CD4-positive, alpha-beta T cell (primary cell): ENCODE measurements around the gene NAPSA. TPM values are rescaled to one million over a fixed set of nuclear protein-coding genes. Genes with fewer than 3 reads are reported as not detected.
"Not testable (repeated sequence)": the region's sequence is repeated elsewhere in the genome, so short reads cannot be mapped to it uniquely, and the experiment has no call there.

Source experiments
- ATAC-seq: fragments of 200-7000 bp; cut with Tn5 transposase; one replicate; pipeline ENCODE4 v1.10.0; 2022; ENCODE audit warnings: mild to moderate bottlenecking; ENCODE audit not compliant: poor library complexity
- CTCF ChIA-PET: fragments of 350-600 bp; sonication (Branson Sonifier 250); formaldehyde crosslinking; loops from one replicate; lab custom pipeline; 2021; ENCODE audit warnings: antibody characterized with exemption, inconsistent platforms; lab: Charles Lee
- POLR2A ChIA-PET: fragments of 350-600 bp; sonication (Branson Sonifier 250); formaldehyde crosslinking; loops from one replicate; lab custom pipeline; 2021; ENCODE audit warnings: antibody characterized with exemption, inconsistent platforms; lab: Charles Lee
- DNase-seq, 14 experiments: peaks; one replicate each; pipeline ENCODE4 v3.0.0-alpha.2; 2013 to 2020; ENCODE audit warnings: mixed read lengths in 2 of 14
- H3K27ac ChIP-seq, 2 donors: one replicate each; pipeline versions ENCODE4 v1.5.1 to v1.7.0; 2013; ENCODE audit warnings: low read length in 2 of 2, low read depth in 1 of 2, mild to moderate bottlenecking in 1 of 2
- H3K27me3 ChIP-seq, 2 experiments: 1 replicate in 1 of 2; 2 replicates in 1 of 2; pipeline versions ENCODE4 v1.6.1 to v1.7.0; 2013; ENCODE audit warnings: low read length in 2 of 2, control low read depth in 1 of 2, mild to moderate bottlenecking in 1 of 2, moderate library complexity in 1 of 2; ENCODE audit not compliant: insufficient read depth in 2 of 2, control insufficient read depth in 1 of 2
- H3K36me3 ChIP-seq: one replicate; pipeline ENCODE4 v1.6.1; 2013; ENCODE audit warnings: low read length, control low read depth; ENCODE audit not compliant: insufficient read depth
- H3K4me1 ChIP-seq: one replicate; pipeline ENCODE4 v1.6.1; 2013; ENCODE audit warnings: low read length, control low read depth; ENCODE audit not compliant: insufficient read depth
- H3K4me3 ChIP-seq: one replicate; pipeline ENCODE4 v1.5.1; 2013; ENCODE audit warnings: mild to moderate bottlenecking, low read length, moderate library complexity
- H3K9me3 ChIP-seq, 2 experiments: 1 replicate in 1 of 2; 2 replicates in 1 of 2; pipeline versions ENCODE4 v1.6.1 to v1.7.0; 2013; ENCODE audit warnings: low read length in 2 of 2, mild to moderate bottlenecking in 2 of 2, control low read depth in 1 of 2, moderate library complexity in 1 of 2; ENCODE audit not compliant: control insufficient read depth in 1 of 2, insufficient read depth in 1 of 2
- H3K27ac Mint-ChIP-seq: one replicate; pipeline ENCODE4 v1.8.0; 2020; ENCODE audit warnings: mixed read lengths
- H3K27me3 Mint-ChIP-seq: one replicate; pipeline ENCODE4 v1.8.0; 2021; ENCODE audit warnings: mixed read lengths
- H3K36me3 Mint-ChIP-seq: one replicate; pipeline ENCODE4 v1.8.0; 2021; ENCODE audit warnings: low read depth, mixed read lengths
- H3K4me1 Mint-ChIP-seq: one replicate; pipeline ENCODE4 v1.8.0; 2021; ENCODE audit warnings: low read depth, mixed read lengths
- H3K4me3 Mint-ChIP-seq: one replicate; pipeline ENCODE4 v1.8.0; 2020; ENCODE audit warnings: mild to moderate bottlenecking, mixed read lengths
- H3K9me3 Mint-ChIP-seq: one replicate; pipeline ENCODE4 v1.8.0; 2020; ENCODE audit warnings: mixed read lengths
- CTCF ChIP-seq: fragments of 200-600 bp; IDR thresholded peaks from one replicate; pipeline ENCODE4 v1.8.0; 2022; ENCODE audit warnings: antibody characterized with exemption, mild to moderate bottlenecking
- intact Hi-C, 2 experiments: fragments of 100-400 bp; cut with DNase I in 1 of 2; cut with micrococcal nuclease in 1 of 2; formaldehyde crosslinking; loops; one replicate each; pipeline versions ENCODE4 v1.15.1 to v1.9.0; 2023 to 2025; cut with DNase I, micrococcal nuclease
- total RNA-seq, 174 experiments: library from RNA in 2 of 174; stranded (reverse) in 2 of 174; gene quantifications; one replicate each; pipeline ENCODE4 v1.2.3 and lab custom pipeline; 2021 to 2026

NAPSA gene
- total RNA-seq, 2 experiments from 2014 or later, result 0.61 to 0.91 TPM

GRCh38 chr19:50341091-50341564 is 24.3 kb downstream of the NAPSA start:
- Mint-ChIP-seq H3K36me3 (no peaks in the 10 kb centered on the region), H3K9me3 (no peaks in the 10 kb centered on the region), H3K27me3 (no peaks in the 10 kb centered on the region), H3K27ac (no peak overlapping the region), H3K4me1 (no peaks in the 10 kb centered on the region), H3K4me3 (no peak overlapping the region)
- Histone ChIP-seq H3K9me3 (peaks cover 5 to 11% of the 10 kb centered on the region in 2 experiments), H3K36me3 (no peaks in the 10 kb centered on the region), H3K27ac (no peak overlapping the region), H3K27me3 (peaks cover 0 to 2% of the 10 kb centered on the region in 2 experiments), H3K4me3 (no peak overlapping the region), H3K4me1 (no peaks in the 10 kb centered on the region)
- CTCF ChIA-PET, result no interaction called here
- TF ChIP-seq CTCF, result no peak
- intact Hi-C loops, result no loop called here
- ATAC-seq, result no peak
- peak in 1 of 14 experiments; percentile 40 for DNase-seq
- POLR2A ChIA-PET, result interaction anchor here (1.1 kb wide), 1 partner anchor 16 kb away, joined by 3 read pairs; no protein-coding TSS in a partner anchor

- H3K9me3 ChIP-seq, result peaks cover 5 to 9% of the 10 kb centered on the region in 2 experiments
- no peak for TF ChIP-seq CTCF
- ATAC-seq (no peak), DNase-seq (peak in 1 of 14 experiments; percentile 11)
- H3K4me1 ChIP-seq, result no peaks in the 10 kb centered on the region
- no peak overlapping the region for H3K4me3 Mint-ChIP-seq
- H3K36me3 Mint-ChIP-seq, result no peaks in the 10 kb centered on the region
- H3K36me3 ChIP-seq, result no peaks in the 10 kb centered on the region
- peaks cover 6% of the 10 kb centered on the region for H3K27me3 Mint-ChIP-seq
- no peak overlapping the region for H3K4me3 ChIP-seq
- intact Hi-C loops, result no loop called here
- ChIA-PET CTCF (no interaction called here), POLR2A (interaction anchor here (1.1 kb wide), 1 partner anchor 17 kb away, joined by 3 read pairs; no protein-coding TSS in a partner anchor)
- peaks cover 0 to 2% of the 10 kb centered on the region in 2 experiments for H3K27me3 ChIP-seq
- H3K27ac Mint-ChIP-seq, result no peak overlapping the region
- no peaks in the 10 kb centered on the region for H3K9me3 Mint-ChIP-seq
- no peak overlapping the region for H3K27ac ChIP-seq
- no peaks in the 10 kb centered on the region for H3K4me1 Mint-ChIP-seq
Observed at GRCh38 chr19:50340331-50340730, 25.1 kb downstream of the NAPSA start.

- POLR2A ChIA-PET, CTCF ChIA-PET, H3K36me3 Mint-ChIP-seq: not testable (repeated sequence)
Observed at GRCh38 chr19:50337031-50337430, 28.4 kb downstream of the NAPSA start.

More at GRCh38 chr19:50337031-50337430, 28.4 kb downstream of the NAPSA start:
- H3K27me3 ChIP-seq, result peaks cover 12 to 23% of the 10 kb centered on the region in 2 experiments
- not testable (repeated sequence) for ATAC-seq, H3K4me3 ChIP-seq, H3K4me3 Mint-ChIP-seq, H3K27ac Mint-ChIP-seq, H3K27ac ChIP-seq, H3K9me3 Mint-ChIP-seq, DNase-seq, H3K36me3 ChIP-seq
- H3K9me3 ChIP-seq, result peaks cover 0 to 19% of the 10 kb centered on the region in 2 experiments
- peaks cover 21% of the 10 kb centered on the region for H3K4me1 Mint-ChIP-seq
- H3K27me3 Mint-ChIP-seq, result peaks cover 26% of the 10 kb centered on the region
- intact Hi-C loops, result loop anchor here in 1 of 2 experiments (10.0 kb wide), 1 partner anchor 388 kb away; the partner anchor contains the start of gene CLEC11A
- H3K4me1 ChIP-seq, result peaks cover 23% of the 10 kb centered on the region
